Stimulated activated naive B cell treated with anti-CD40 and anti-IgM and Interleukin-4, amounts not matched to agents 10 μg/mL and 1 μg/mL and 100 μg/mL, for 72 hours (primary cell): ENCODE results near the gene PTPN14.
"Not testable (repeated sequence)": the region's sequence is repeated elsewhere in the genome, so short reads cannot be mapped to it uniquely, and the experiment has no call there.

ENCODE experiments used
- ATAC-seq, 2 donors: fragments of 150-1000 bp; cut with Tn5 transposase; replicated peaks; 2 replicates each; pipeline ENCODE4 v1.10.0; 2021; ENCODE audit warnings: moderate library complexity in 1 of 2
- DNase-seq: peaks from one replicate; pipeline ENCODE4 v3.0.0; 2021
- H3K27ac Mint-ChIP-seq: one replicate; pipeline ENCODE4 v1.8.0; 2022; ENCODE audit warnings: mild to moderate bottlenecking, mixed read lengths
- H3K27me3 Mint-ChIP-seq, 2 donors: one replicate each; pipeline ENCODE4 v1.8.0; 2022; ENCODE audit warnings: mixed read lengths in 2 of 2
- H3K36me3 Mint-ChIP-seq, 2 donors: one replicate each; pipeline ENCODE4 v1.8.0; 2022; ENCODE audit warnings: mixed read lengths in 2 of 2, mild to moderate bottlenecking in 1 of 2
- H3K4me1 Mint-ChIP-seq, 2 donors: one replicate each; pipeline ENCODE4 v1.8.0; 2022; ENCODE audit warnings: mixed read lengths in 2 of 2, mild to moderate bottlenecking in 1 of 2
- H3K4me3 Mint-ChIP-seq, 2 donors: one replicate each; pipeline ENCODE4 v1.8.0; 2022; ENCODE audit warnings: mild to moderate bottlenecking in 2 of 2, mixed read lengths in 2 of 2, moderate library complexity in 1 of 2
- H3K9me3 Mint-ChIP-seq, 2 donors: one replicate each; pipeline ENCODE4 v1.8.0; 2022; ENCODE audit warnings: mixed read lengths in 2 of 2, mild to moderate bottlenecking in 1 of 2

PTPN14 gene

GRCh38 chr1:214551436-214552173 is at the start of gene PTPN14:
Gene PTPN14, minus strand, starts transcription at chr1:214551602. Its CDS starts 86,799 bp downstream, at chr1:214464803.
- Mint-ChIP-seq H3K36me3 (no peaks in the 10 kb centered on the region), H3K27me3 (peaks cover 40 to 52% of the 10 kb centered on the region in 2 donors), H3K9me3 (no peaks in the 10 kb centered on the region), H3K4me1 (peaks cover 5 to 14% of the 10 kb centered on the region in 2 donors), H3K4me3 (peak within 1 kb of the TSS; percentile 70 to 76), H3K27ac (no peak within 1 kb of the TSS)
- DNase-seq (no peak), ATAC-seq (peak; percentile 23 to 38)

- Mint-ChIP-seq H3K4me3 (no peak overlapping the region), H3K27me3 (peaks cover 17 to 26% of the 10 kb centered on the region in 2 donors), H3K4me1 (no peaks in the 10 kb centered on the region), H3K27ac (no peak overlapping the region), H3K9me3 (no peaks in the 10 kb centered on the region), H3K36me3 (no peaks in the 10 kb centered on the region)
- DNase-seq (no peak), ATAC-seq (no peak)
Observed at GRCh38 chr1:214593158-214593557, 41.8 kb upstream of the PTPN14 start.

- not testable (repeated sequence) for H3K27ac Mint-ChIP-seq, H3K4me3 Mint-ChIP-seq, H3K4me1 Mint-ChIP-seq, H3K9me3 Mint-ChIP-seq, DNase-seq, ATAC-seq, H3K36me3 Mint-ChIP-seq
- peaks cover 17 to 26% of the 10 kb centered on the region in 2 donors for H3K27me3 Mint-ChIP-seq
Observed at GRCh38 chr1:214591918-214592317, 40.5 kb upstream of the PTPN14 start.

- DNase-seq (no peak), ATAC-seq (no peak)
- Mint-ChIP-seq H3K4me3 (no peak overlapping the region), H3K36me3 (no peaks in the 10 kb centered on the region), H3K4me1 (no peaks in the 10 kb centered on the region), H3K27me3 (peaks cover 19 to 26% of the 10 kb centered on the region in 2 donors), H3K27ac (no peak overlapping the region), H3K9me3 (no peaks in the 10 kb centered on the region)
Observed at GRCh38 chr1:214590696-214591095, 39.3 kb upstream of the PTPN14 start.

- Mint-ChIP-seq H3K36me3 (no peaks in the 10 kb centered on the region), H3K27me3 (peaks cover 21 to 26% of the 10 kb centered on the region in 2 donors), H3K9me3 (no peaks in the 10 kb centered on the region), H3K27ac (no peak overlapping the region), H3K4me3 (no peak overlapping the region), H3K4me1 (no peaks in the 10 kb centered on the region)
- ATAC-seq (no peak), DNase-seq (no peak)
Observed at GRCh38 chr1:214588963-214589597, 37.7 kb upstream of the PTPN14 start.

- Mint-ChIP-seq H3K36me3 (no peaks in the 10 kb centered on the region), H3K4me1 (no peaks in the 10 kb centered on the region), H3K27me3 (peaks cover 21 to 29% of the 10 kb centered on the region in 2 donors), H3K9me3 (no peaks in the 10 kb centered on the region), H3K4me3 (no peak overlapping the region), H3K27ac (no peak overlapping the region)
- no peak for DNase-seq
- ATAC-seq, result no peak
Observed at GRCh38 chr1:214587165-214587564, 35.8 kb upstream of the PTPN14 start.

- Mint-ChIP-seq H3K4me3 (no peak overlapping the region), H3K36me3 (no peaks in the 10 kb centered on the region), H3K4me1 (no peaks in the 10 kb centered on the region), H3K27ac (no peak overlapping the region), H3K27me3 (peaks cover 17 to 28% of the 10 kb centered on the region in 2 donors), H3K9me3 (no peaks in the 10 kb centered on the region)
- DNase-seq (no peak), ATAC-seq (no peak)
Observed at GRCh38 chr1:214586621-214587020, 35.2 kb upstream of the PTPN14 start.

- H3K27me3 Mint-ChIP-seq, result peaks cover 4 to 14% of the 10 kb centered on the region in 2 donors
- H3K36me3 Mint-ChIP-seq, result no peaks in the 10 kb centered on the region
- H3K9me3 Mint-ChIP-seq, result no peaks in the 10 kb centered on the region
- no peak for DNase-seq
- H3K27ac Mint-ChIP-seq, result no peak overlapping the region
- H3K4me3 Mint-ChIP-seq, result no peak overlapping the region
- H3K4me1 Mint-ChIP-seq, result no peaks in the 10 kb centered on the region
- ATAC-seq, result peak; percentile 44 to 45
Observed at GRCh38 chr1:214584805-214585766, 33.7 kb upstream of the PTPN14 start.

- H3K4me1 Mint-ChIP-seq, result peaks cover 2 to 5% of the 10 kb centered on the region in 2 donors
- DNase-seq, result no peak
- no peaks in the 10 kb centered on the region for H3K36me3 Mint-ChIP-seq
- H3K27me3 Mint-ChIP-seq, result peaks cover 4 to 7% of the 10 kb centered on the region in 2 donors
- H3K27ac Mint-ChIP-seq, result no peak overlapping the region
- no peak for ATAC-seq
- no peaks in the 10 kb centered on the region for H3K9me3 Mint-ChIP-seq
- no peak overlapping the region for H3K4me3 Mint-ChIP-seq
Observed at GRCh38 chr1:214583824-214584554, 32.6 kb upstream of the PTPN14 start.

GRCh38 chr1:214583113-214583512 is 31.7 kb upstream of the PTPN14 start:
- H3K27me3 Mint-ChIP-seq, result peaks cover 4 to 7% of the 10 kb centered on the region in 2 donors
- H3K36me3 Mint-ChIP-seq, result no peaks in the 10 kb centered on the region
- ATAC-seq (no peak), DNase-seq (no peak)
- no peak overlapping the region for H3K27ac Mint-ChIP-seq
- no peak overlapping the region for H3K4me3 Mint-ChIP-seq
- H3K4me1 Mint-ChIP-seq, result peaks cover 2 to 5% of the 10 kb centered on the region in 2 donors
- peaks cover 0 to 1% of the 10 kb centered on the region in 2 donors for H3K9me3 Mint-ChIP-seq

- DNase-seq, result no peak
- Mint-ChIP-seq H3K4me3 (no peak overlapping the region), H3K27me3 (peaks cover 4 to 7% of the 10 kb centered on the region in 2 donors), H3K27ac (no peak overlapping the region), H3K9me3 (peaks cover 4 to 7% of the 10 kb centered on the region in 2 donors), H3K36me3 (no peaks in the 10 kb centered on the region), H3K4me1 (peaks cover 2 to 5% of the 10 kb centered on the region in 2 donors)
- ATAC-seq, result no peak
Observed at GRCh38 chr1:214582289-214582891, 31.0 kb upstream of the PTPN14 start.

- no peak for DNase-seq
- ATAC-seq, result no peak
- H3K27ac Mint-ChIP-seq, result no peak overlapping the region
- peaks cover 4 to 7% of the 10 kb centered on the region in 2 donors for H3K27me3 Mint-ChIP-seq
- no peak overlapping the region for H3K4me3 Mint-ChIP-seq
- H3K4me1 Mint-ChIP-seq, result peaks cover 2 to 5% of the 10 kb centered on the region in 2 donors
- H3K36me3 Mint-ChIP-seq, result no peaks in the 10 kb centered on the region
- peaks cover 4 to 7% of the 10 kb centered on the region in 2 donors for H3K9me3 Mint-ChIP-seq
Observed at GRCh38 chr1:214581785-214582184, 30.4 kb upstream of the PTPN14 start.

- Mint-ChIP-seq H3K27me3 (peaks cover 0 to 7% of the 10 kb centered on the region in 2 donors), H3K36me3 (peaks cover 8 to 9% of the 10 kb centered on the region in 2 donors), H3K9me3 (peaks cover 14% of the 10 kb centered on the region in 2 donors), H3K4me1 (peaks cover 2 to 5% of the 10 kb centered on the region in 2 donors), H3K27ac (no peak overlapping the region), H3K4me3 (no peak overlapping the region)
- ATAC-seq, result peak; percentile 25 to 53
- DNase-seq, result no peak
Observed at GRCh38 chr1:214579183-214579582, 27.8 kb upstream of the PTPN14 start.
